Endodermal cell (in vitro differentiated cells): ENCODE measurements around the gene FBXW11. TPM values are rescaled to one million over a fixed set of nuclear protein-coding genes. Genes with fewer than 3 reads are reported as not detected.

ENCODE experiments used
- DNase-seq: peaks from one replicate; pipeline ENCODE4 v3.0.0-alpha.2; 2017
- H3K27ac ChIP-seq: 2 replicates; pipeline ENCODE4 v1.5.1; 2013; ENCODE audit warnings: mild to moderate bottlenecking, low read depth, low read length, moderate library complexity
- H3K27me3 ChIP-seq: 2 replicates; pipeline ENCODE4 v1.6.1; 2013; ENCODE audit warnings: mild to moderate bottlenecking, low read length, moderate library complexity; ENCODE audit not compliant: insufficient read depth, control insufficient read depth, poor library complexity, severe bottlenecking
- H3K36me3 ChIP-seq: 2 replicates; pipeline ENCODE4 v1.7.0; 2013; ENCODE audit warnings: mild to moderate bottlenecking, low read length, moderate library complexity; ENCODE audit not compliant: control insufficient read depth, insufficient read depth
- H3K4me1 ChIP-seq: one replicate; pipeline ENCODE4 v1.7.0; 2013; ENCODE audit warnings: low read length; ENCODE audit not compliant: control insufficient read depth, insufficient read depth
- H3K4me3 ChIP-seq: 2 replicates; pipeline ENCODE4 v1.5.1; 2013; ENCODE audit warnings: mild to moderate bottlenecking, low read length, moderate library complexity
- H3K9ac ChIP-seq: 2 replicates; pipeline ENCODE4 v1.6.1; 2013; ENCODE audit warnings: mild to moderate bottlenecking, low read length, moderate library complexity; ENCODE audit not compliant: poor library complexity, severe bottlenecking; ENCODE audit errors: extremely low read depth
- H3K9me3 ChIP-seq: 2 replicates; pipeline ENCODE4 v1.6.1; 2013; ENCODE audit warnings: mild to moderate bottlenecking, low read length, moderate library complexity; ENCODE audit not compliant: control insufficient read depth
- H3K27ac Mint-ChIP-seq: 2 replicates; pipeline ENCODE4 v1.8.0; 2020; ENCODE audit warnings: mixed read lengths
- H3K27me3 Mint-ChIP-seq: 2 replicates; pipeline ENCODE4 v1.8.0; 2021; ENCODE audit warnings: mild to moderate bottlenecking, mixed read lengths; ENCODE audit not compliant: insufficient read depth
- H3K36me3 Mint-ChIP-seq: 2 replicates; pipeline ENCODE4 v1.8.0; 2020; ENCODE audit warnings: low read depth, mixed read lengths
- H3K4me1 Mint-ChIP-seq: 2 replicates; pipeline ENCODE4 v1.8.0; 2020; ENCODE audit warnings: mixed read lengths
- H3K4me3 Mint-ChIP-seq: 2 replicates; pipeline ENCODE4 v1.8.0; 2020; ENCODE audit warnings: mild to moderate bottlenecking, moderate library complexity, mixed read lengths
- H3K9me3 Mint-ChIP-seq: 2 replicates; pipeline ENCODE4 v1.8.0; 2020; ENCODE audit warnings: mild to moderate bottlenecking, mixed read lengths
- WGBS, 2 experiments: methylation state at CpG; one replicate each; pipeline versions ENCODE4 v1.1.5 to v1.1.7; 2013; ENCODE audit warnings: missing lambda C conversion rate in 2 of 2, mixed read lengths in 1 of 2; ENCODE audit not compliant: insufficient coverage in 1 of 2, insufficient read length in 1 of 2; 5-methylcytosine and 5-hydroxymethylcytosine counted together
- total RNA-seq, 2 donors: library from RNA; stranded (reverse); fragmentation: NEBNext Ultra II Directional in 1 of 2; extraction: Animal tissue kit (Norgen Biotek cat#: 25700) in 1 of 2; gene quantifications; 2 replicates in 1 of 2; 3 replicates in 1 of 2; pipeline ENCODE4 v1.2.1, GENCODE V29; 2021
- TF ChIP-seq, protein P1 (sequence below): fragments of 200-600 bp; sonication (generic); conservative IDR thresholded peaks from 2 replicates; pipeline ENCODE4 v1.5.0; 2021; ENCODE audit warnings: antibody characterized with exemption, mild to moderate bottlenecking

The FBXW11 gene
- total RNA-seq, 2 donors from 2014 or later = 42.2 to 49.4 TPM

DNA sequence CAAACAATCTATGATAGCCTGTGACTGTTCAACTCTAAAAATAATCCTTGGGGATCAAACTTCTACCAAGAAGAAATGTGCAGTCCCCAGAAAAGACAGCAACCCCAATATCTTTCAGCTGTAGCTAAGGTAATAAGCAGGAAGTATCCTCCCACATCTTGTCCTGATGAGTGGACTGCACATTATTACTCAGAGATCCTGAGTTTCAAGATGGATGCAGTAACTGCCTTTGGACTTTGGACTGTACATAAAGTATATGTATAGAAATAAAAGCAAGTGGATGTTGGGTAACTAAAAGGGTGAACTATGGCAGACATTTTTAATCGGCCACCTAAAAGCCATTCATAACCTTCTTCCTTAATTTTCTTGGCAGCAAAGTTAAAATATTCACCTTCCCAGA, 175.8 kb downstream of the FBXW11 start:
- peaks cover 4% of the 10 kb centered on the region for H3K27me3 Mint-ChIP-seq
- DNase-seq = no peak
- no peaks in the 10 kb centered on the region for H3K36me3 ChIP-seq
- WGBS, 2 experiments = 60 to 96% methylated on average over 1 of the region's 1 CpG
- no peak overlapping the region for H3K27ac ChIP-seq
- H3K4me3 Mint-ChIP-seq = no peak overlapping the region
- peaks cover 15% of the 10 kb centered on the region for H3K9me3 Mint-ChIP-seq
- H3K9me3 ChIP-seq = peaks cover 8% of the 10 kb centered on the region
- peaks cover 2% of the 10 kb centered on the region for H3K4me1 Mint-ChIP-seq
- TF ChIP-seq, protein P1, sequence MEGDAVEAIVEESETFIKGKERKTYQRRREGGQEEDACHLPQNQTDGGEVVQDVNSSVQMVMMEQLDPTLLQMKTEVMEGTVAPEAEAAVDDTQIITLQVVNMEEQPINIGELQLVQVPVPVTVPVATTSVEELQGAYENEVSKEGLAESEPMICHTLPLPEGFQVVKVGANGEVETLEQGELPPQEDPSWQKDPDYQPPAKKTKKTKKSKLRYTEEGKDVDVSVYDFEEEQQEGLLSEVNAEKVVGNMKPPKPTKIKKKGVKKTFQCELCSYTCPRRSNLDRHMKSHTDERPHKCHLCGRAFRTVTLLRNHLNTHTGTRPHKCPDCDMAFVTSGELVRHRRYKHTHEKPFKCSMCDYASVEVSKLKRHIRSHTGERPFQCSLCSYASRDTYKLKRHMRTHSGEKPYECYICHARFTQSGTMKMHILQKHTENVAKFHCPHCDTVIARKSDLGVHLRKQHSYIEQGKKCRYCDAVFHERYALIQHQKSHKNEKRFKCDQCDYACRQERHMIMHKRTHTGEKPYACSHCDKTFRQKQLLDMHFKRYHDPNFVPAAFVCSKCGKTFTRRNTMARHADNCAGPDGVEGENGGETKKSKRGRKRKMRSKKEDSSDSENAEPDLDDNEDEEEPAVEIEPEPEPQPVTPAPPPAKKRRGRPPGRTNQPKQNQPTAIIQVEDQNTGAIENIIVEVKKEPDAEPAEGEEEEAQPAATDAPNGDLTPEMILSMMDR = no peak
- H3K4me3 ChIP-seq = no peak overlapping the region
- H3K27me3 ChIP-seq = no peaks in the 10 kb centered on the region
- no peak overlapping the region for H3K9ac ChIP-seq
- H3K36me3 Mint-ChIP-seq = peaks cover 6% of the 10 kb centered on the region
- no peak overlapping the region for H3K27ac Mint-ChIP-seq
- no peaks in the 10 kb centered on the region for H3K4me1 ChIP-seq

DNA sequence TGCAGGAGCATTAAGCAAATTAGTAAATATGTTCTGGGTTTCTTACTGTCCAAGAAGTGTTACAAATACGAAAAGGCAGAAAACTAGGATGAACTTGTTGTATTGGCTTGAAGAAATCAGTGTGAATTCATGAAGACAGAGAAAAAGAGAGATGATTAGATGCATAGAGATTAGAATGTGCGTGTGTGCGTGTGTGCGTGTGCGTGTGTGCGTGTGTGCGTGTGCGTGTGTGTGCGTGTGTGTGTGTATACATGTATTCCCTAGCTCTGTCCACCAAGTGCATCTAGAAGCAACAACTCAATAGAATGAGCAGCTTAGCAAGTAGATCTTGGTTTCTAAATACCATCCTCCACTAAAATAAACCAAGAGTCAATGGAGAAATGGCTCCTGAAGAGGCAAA, 179.3 kb downstream of the FBXW11 start:
- H3K9ac ChIP-seq = no peak overlapping the region
- peaks cover 2% of the 10 kb centered on the region for H3K36me3 Mint-ChIP-seq
- WGBS, 2 experiments = 98% methylated on average over 7 to 9 of the region's 9 CpGs
- no peaks in the 10 kb centered on the region for H3K9me3 ChIP-seq
- H3K27me3 ChIP-seq = no peaks in the 10 kb centered on the region
- no peak overlapping the region for H3K27ac Mint-ChIP-seq
- no peak for DNase-seq
- H3K9me3 Mint-ChIP-seq = peaks cover 11% of the 10 kb centered on the region
- TF ChIP-seq, protein P1 = no peak
- H3K4me1 Mint-ChIP-seq = peaks cover 4% of the 10 kb centered on the region
- peaks cover 6% of the 10 kb centered on the region for H3K27me3 Mint-ChIP-seq
- no peak overlapping the region for H3K27ac ChIP-seq
- H3K4me1 ChIP-seq = no peaks in the 10 kb centered on the region
- H3K4me3 Mint-ChIP-seq = no peak overlapping the region
- no peak overlapping the region for H3K4me3 ChIP-seq
- H3K36me3 ChIP-seq = no peaks in the 10 kb centered on the region

DNA sequence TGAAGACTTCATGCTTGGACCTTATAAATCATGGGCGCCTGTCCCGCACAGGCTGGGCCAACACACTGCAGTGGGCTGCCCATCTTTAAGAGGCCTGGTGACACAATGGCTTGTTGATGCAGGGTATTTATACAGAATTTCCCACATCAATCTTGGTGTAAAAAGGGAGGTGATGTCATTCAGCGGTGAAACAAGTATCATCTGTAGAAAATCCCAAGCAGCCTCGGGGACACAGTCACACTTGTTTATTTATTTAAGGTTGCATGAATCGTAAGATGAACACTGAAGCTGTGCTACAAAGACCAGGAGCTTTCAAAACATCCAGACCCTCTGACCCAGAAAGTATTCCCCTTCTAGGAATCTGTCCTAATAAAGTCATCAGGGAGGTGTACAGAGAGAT, 180.3 kb downstream of the FBXW11 start:
- Histone ChIP-seq H3K9ac (no peak overlapping the region), H3K27me3 (no peaks in the 10 kb centered on the region), H3K9me3 (no peaks in the 10 kb centered on the region), H3K4me3 (no peak overlapping the region), H3K4me1 (no peaks in the 10 kb centered on the region), H3K36me3 (no peaks in the 10 kb centered on the region), H3K27ac (no peak overlapping the region)
- WGBS, 2 experiments = 94 to 100% methylated on average over 2 to 5 of the region's 5 CpGs
- Mint-ChIP-seq H3K4me3 (no peak overlapping the region), H3K27me3 (peaks cover 6% of the 10 kb centered on the region), H3K4me1 (peaks cover 4% of the 10 kb centered on the region), H3K9me3 (peaks cover 5% of the 10 kb centered on the region), H3K27ac (no peak overlapping the region), H3K36me3 (no peaks in the 10 kb centered on the region)
- no peak for DNase-seq
- TF ChIP-seq, protein P1 = no peak
